Breast epithelium (tissue), 4 donors: Measurements from ENCODE around the gene AOAH. TPM values are rescaled to one million over a fixed set of nuclear protein-coding genes. Genes with fewer than 3 reads are reported as not detected.

ENCODE experiments used
- DNase-seq, 2 donors: peaks; one replicate each; pipeline ENCODE4 v3.0.0-alpha.2; 2019; ENCODE audit warnings: low spot score in 2 of 2
- H3K27ac ChIP-seq, 2 donors: fragments of 200-600 bp; sonication (generic) in 1 of 2; one replicate each; pipeline ENCODE4 v1.5.1; 2016 to 2019; ENCODE audit warnings: mild to moderate bottlenecking in 1 of 2
- H3K27me3 ChIP-seq, 2 donors: fragments of 200-600 bp; sonication (generic) in 1 of 2; one replicate each; pipeline versions ENCODE4 v1.5.1 to v1.6.0; 2017 to 2019; ENCODE audit warnings: control low read depth in 1 of 2, mild to moderate bottlenecking in 1 of 2
- H3K36me3 ChIP-seq: fragments of 200-600 bp; one replicate; pipeline ENCODE4 v1.5.1; 2019
- H3K4me1 ChIP-seq, 2 donors: fragments of 200-600 bp; sonication (generic); one replicate each; pipeline ENCODE4 v1.5.1; 2016 to 2019; ENCODE audit warnings: control low read depth in 1 of 2
- H3K4me3 ChIP-seq, 3 donors: fragments of 200-600 bp; sonication (generic); 1 replicate in 2 of 3; 2 replicates in 1 of 3; pipeline ENCODE4 v1.5.1; 2016 to 2019; ENCODE audit warnings: mild to moderate bottlenecking in 3 of 3, moderate library complexity in 2 of 3
- H3K9me3 ChIP-seq, 2 donors: fragments of 200-600 bp; sonication (generic) in 1 of 2; one replicate each; pipeline ENCODE4 v1.5.1; 2016 to 2019; ENCODE audit warnings: control low read depth in 1 of 2
- POLR2A ChIP-seq: fragments of 450-650 bp; IDR thresholded peaks from one replicate; pipeline ENCODE4 v1.6.1; 2016; ENCODE audit warnings: antibody characterized with exemption, mild to moderate bottlenecking, moderate library complexity
- POLR2AphosphoS5 ChIP-seq, 3 donors: sonication (generic); formaldehyde crosslinking; IDR thresholded peaks; one replicate each; pipeline ENCODE4 v1.6.1; 2017; ENCODE audit warnings: antibody characterized with exemption in 3 of 3
- intact Hi-C: fragments of 100-400 bp; cut with DNase I; formaldehyde crosslinking; loops from one replicate; pipeline ENCODE4 v1.15.1; 2023; ENCODE audit warnings: low total_unique reads
- total RNA-seq, 3 donors: library from RNA; depleted of rRNA; stranded (reverse); fragments of >200 nt; gene quantifications; one replicate each; pipeline ENCODE4 v1.1.0, GENCODE V29; 2016
- TF ChIP-seq, protein P1 (sequence below), 3 donors: fragments of 450-650 bp; IDR thresholded peaks; one replicate each; pipeline ENCODE4 v1.5.1; 2016 to 2017; ENCODE audit warnings: antibody characterized with exemption in 3 of 3, mild to moderate bottlenecking in 3 of 3, moderate library complexity in 3 of 3

AOAH gene
- total RNA-seq, 3 donors from 2014 or later = 4.6 to 13.3 (median 10.8) TPM

DNA sequence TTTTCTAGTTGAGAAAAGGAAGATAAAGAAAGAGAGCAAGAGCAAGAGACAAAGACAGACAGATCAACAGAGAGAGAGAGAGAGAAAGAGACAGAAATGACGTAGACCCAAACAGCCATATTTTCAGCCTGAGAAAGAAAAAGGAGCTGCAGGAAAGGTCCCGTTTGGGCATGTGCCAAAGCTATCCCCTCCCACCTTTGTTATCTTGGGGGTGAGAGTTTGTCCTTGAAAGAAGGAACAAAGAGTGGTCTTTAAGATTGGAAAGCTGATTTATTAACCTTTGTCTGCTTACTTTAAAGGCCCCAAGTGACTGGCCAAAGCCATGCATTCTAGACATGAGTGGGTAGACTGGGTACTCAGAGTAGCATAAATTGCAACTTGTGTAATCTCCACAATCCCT lies 98.2 kb downstream of the AOAH start:
- Histone ChIP-seq H3K4me3 (no peak overlapping the region), H3K4me1 (no peaks in the 10 kb centered on the region), H3K36me3 (no peaks in the 10 kb centered on the region), H3K27me3 (no peaks in the 10 kb centered on the region), H3K9me3 (no peaks in the 10 kb centered on the region), H3K27ac (no peak overlapping the region)
- intact Hi-C loops = no loop called here
- TF ChIP-seq, protein P1, sequence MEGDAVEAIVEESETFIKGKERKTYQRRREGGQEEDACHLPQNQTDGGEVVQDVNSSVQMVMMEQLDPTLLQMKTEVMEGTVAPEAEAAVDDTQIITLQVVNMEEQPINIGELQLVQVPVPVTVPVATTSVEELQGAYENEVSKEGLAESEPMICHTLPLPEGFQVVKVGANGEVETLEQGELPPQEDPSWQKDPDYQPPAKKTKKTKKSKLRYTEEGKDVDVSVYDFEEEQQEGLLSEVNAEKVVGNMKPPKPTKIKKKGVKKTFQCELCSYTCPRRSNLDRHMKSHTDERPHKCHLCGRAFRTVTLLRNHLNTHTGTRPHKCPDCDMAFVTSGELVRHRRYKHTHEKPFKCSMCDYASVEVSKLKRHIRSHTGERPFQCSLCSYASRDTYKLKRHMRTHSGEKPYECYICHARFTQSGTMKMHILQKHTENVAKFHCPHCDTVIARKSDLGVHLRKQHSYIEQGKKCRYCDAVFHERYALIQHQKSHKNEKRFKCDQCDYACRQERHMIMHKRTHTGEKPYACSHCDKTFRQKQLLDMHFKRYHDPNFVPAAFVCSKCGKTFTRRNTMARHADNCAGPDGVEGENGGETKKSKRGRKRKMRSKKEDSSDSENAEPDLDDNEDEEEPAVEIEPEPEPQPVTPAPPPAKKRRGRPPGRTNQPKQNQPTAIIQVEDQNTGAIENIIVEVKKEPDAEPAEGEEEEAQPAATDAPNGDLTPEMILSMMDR (IDR thresholded peaks at IDR 0.05) = no peak
- no peak for TF ChIP-seq POLR2AphosphoS5 (IDR thresholded peaks at IDR 0.05)
- TF ChIP-seq POLR2A = no peak
- no peak for DNase-seq

DNA sequence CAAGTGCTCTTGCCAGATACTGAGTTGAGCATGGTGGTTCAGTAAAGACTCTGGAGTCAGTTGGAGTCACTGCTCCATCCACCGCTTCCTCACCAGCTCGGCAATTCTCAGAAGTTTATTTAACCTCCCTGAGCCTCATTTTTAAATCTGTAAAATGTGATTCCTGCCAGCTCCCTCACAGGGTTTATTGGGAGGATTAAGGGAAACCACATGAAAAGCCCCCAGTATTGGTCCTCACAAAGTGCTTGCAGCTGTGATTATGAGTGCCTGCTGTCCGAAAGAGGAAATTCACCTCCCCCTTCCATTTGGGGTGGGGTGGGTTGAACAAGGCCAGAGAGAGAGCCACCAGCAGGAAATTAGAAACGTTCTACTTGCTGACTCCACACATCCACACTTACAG lies 99.0 kb downstream of the AOAH start:
- Histone ChIP-seq H3K4me3 (no peak overlapping the region), H3K36me3 (no peaks in the 10 kb centered on the region), H3K9me3 (no peaks in the 10 kb centered on the region), H3K27me3 (no peaks in the 10 kb centered on the region), H3K27ac (no peak overlapping the region), H3K4me1 (no peaks in the 10 kb centered on the region)
- TF ChIP-seq, protein P1 (IDR thresholded peaks at IDR 0.05) = no peak
- TF ChIP-seq POLR2AphosphoS5 (IDR thresholded peaks at IDR 0.05) (no peak), POLR2A (no peak)
- intact Hi-C loops = no loop called here
- DNase-seq = no peak

DNA sequence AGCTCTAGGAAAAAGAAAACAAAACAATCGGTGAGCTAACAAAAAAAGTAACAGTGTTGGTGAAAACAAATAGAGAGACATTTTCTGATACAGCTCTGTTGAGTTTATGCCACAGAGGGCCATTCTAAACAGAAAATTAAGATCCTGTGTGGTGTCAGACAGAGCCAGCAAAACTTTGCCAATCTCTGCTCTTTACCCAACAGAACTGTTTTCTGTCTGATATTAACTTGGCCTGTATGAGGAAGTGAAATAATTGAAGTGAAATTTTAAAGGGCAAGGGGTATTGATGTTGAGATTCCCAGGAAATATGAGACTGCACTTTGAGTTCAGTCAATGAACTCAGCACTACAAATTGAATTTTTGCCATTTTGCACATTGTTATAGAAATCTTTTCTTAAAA lies 101.0 kb downstream of the AOAH start:
- H3K4me3 ChIP-seq = no peak overlapping the region
- no peaks in the 10 kb centered on the region for H3K36me3 ChIP-seq
- H3K27me3 ChIP-seq = no peaks in the 10 kb centered on the region
- no peak for DNase-seq
- intact Hi-C loops = no loop called here
- no peaks in the 10 kb centered on the region for H3K4me1 ChIP-seq
- TF ChIP-seq POLR2A (no peak), POLR2AphosphoS5 (IDR thresholded peaks at IDR 0.05) (no peak)
- TF ChIP-seq, protein P1 (IDR thresholded peaks at IDR 0.05) = no peak
- H3K9me3 ChIP-seq = no peaks in the 10 kb centered on the region
- H3K27ac ChIP-seq = no peak overlapping the region

DNA sequence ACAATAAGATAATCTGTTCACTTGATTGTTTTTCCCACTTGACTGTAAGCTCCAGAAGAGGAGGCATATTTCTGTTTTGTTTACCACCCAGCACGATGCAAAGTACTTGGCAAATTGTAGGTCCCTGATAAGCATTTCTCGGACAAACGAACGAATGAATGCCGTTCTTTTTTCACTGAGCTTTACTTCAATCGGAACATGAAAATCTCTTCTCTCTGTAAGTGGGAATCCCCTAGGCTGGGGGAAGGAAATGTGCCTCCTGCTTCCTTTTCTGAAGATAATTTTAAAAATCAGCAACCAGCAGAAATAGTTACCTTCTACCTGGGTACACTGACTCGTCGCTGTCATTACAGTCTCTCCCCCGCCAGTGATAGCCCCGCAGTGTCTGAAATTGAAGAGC lies 102.9 kb downstream of the AOAH start:
- intact Hi-C loops = no loop called here
- no peak overlapping the region for H3K4me3 ChIP-seq
- no peak overlapping the region for H3K27ac ChIP-seq
- DNase-seq = no peak
- H3K36me3 ChIP-seq = no peaks in the 10 kb centered on the region
- TF ChIP-seq POLR2AphosphoS5 (IDR thresholded peaks at IDR 0.05) (no peak), POLR2A (no peak)
- TF ChIP-seq, protein P1 (IDR thresholded peaks at IDR 0.05) = no peak
- no peaks in the 10 kb centered on the region for H3K4me1 ChIP-seq
- H3K9me3 ChIP-seq = no peaks in the 10 kb centered on the region
- no peaks in the 10 kb centered on the region for H3K27me3 ChIP-seq

DNA sequence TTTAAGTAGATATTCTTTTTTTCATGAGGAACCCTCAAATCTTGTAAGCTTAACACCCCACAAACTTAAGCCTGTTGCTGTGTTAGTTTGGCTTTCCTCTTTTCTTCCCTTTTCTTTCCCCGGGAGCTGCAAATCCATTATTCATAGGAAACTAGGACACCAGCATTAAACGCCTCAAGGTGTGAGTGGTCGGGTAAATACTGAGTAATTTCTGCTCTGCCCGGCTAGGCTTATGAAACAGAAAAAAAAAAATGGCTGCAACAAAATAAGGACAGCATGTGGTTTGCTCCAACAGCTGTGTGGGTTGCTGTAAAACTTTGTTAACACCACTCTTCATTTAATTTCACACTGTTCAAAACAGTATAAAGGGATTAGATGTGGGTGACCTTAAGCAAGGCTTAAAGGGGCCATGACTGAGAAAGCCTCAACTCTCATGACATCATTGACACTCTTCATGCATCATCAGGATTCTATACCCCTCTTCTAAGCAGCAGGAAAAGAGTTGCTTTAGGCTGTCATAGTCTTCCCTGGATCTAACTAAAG lies 104.1 kb downstream of the AOAH start:
- DNase-seq = no peak
- H3K27me3 ChIP-seq = no peaks in the 10 kb centered on the region
- no peaks in the 10 kb centered on the region for H3K36me3 ChIP-seq
- no peak overlapping the region for H3K27ac ChIP-seq
- H3K9me3 ChIP-seq = no peaks in the 10 kb centered on the region
- H3K4me3 ChIP-seq = no peak overlapping the region
- TF ChIP-seq POLR2AphosphoS5 (IDR thresholded peaks at IDR 0.05) (no peak), POLR2A (no peak)
- TF ChIP-seq, protein P1 (IDR thresholded peaks at IDR 0.05) = no peak
- intact Hi-C loops = no loop called here
- H3K4me1 ChIP-seq = no peaks in the 10 kb centered on the region
